Endodermal cell (in vitro differentiated cells): ENCODE results near the gene SNX7. TPM values are rescaled to one million over a fixed set of nuclear protein-coding genes. Genes with fewer than 3 reads are reported as not detected.

ENCODE experiments used
- DNase-seq: peaks from one replicate; pipeline ENCODE4 v3.0.0-alpha.2; 2017
- H3K27ac ChIP-seq: 2 replicates; pipeline ENCODE4 v1.5.1; 2013; ENCODE audit warnings: mild to moderate bottlenecking, low read depth, low read length, moderate library complexity
- H3K27me3 ChIP-seq: 2 replicates; pipeline ENCODE4 v1.6.1; 2013; ENCODE audit warnings: mild to moderate bottlenecking, low read length, moderate library complexity; ENCODE audit not compliant: insufficient read depth, control insufficient read depth, poor library complexity, severe bottlenecking
- H3K36me3 ChIP-seq: 2 replicates; pipeline ENCODE4 v1.7.0; 2013; ENCODE audit warnings: mild to moderate bottlenecking, low read length, moderate library complexity; ENCODE audit not compliant: control insufficient read depth, insufficient read depth
- H3K4me1 ChIP-seq: one replicate; pipeline ENCODE4 v1.7.0; 2013; ENCODE audit warnings: low read length; ENCODE audit not compliant: control insufficient read depth, insufficient read depth
- H3K4me3 ChIP-seq: 2 replicates; pipeline ENCODE4 v1.5.1; 2013; ENCODE audit warnings: mild to moderate bottlenecking, low read length, moderate library complexity
- H3K9ac ChIP-seq: 2 replicates; pipeline ENCODE4 v1.6.1; 2013; ENCODE audit warnings: mild to moderate bottlenecking, low read length, moderate library complexity; ENCODE audit not compliant: poor library complexity, severe bottlenecking; ENCODE audit errors: extremely low read depth
- H3K9me3 ChIP-seq: 2 replicates; pipeline ENCODE4 v1.6.1; 2013; ENCODE audit warnings: mild to moderate bottlenecking, low read length, moderate library complexity; ENCODE audit not compliant: control insufficient read depth
- H3K27ac Mint-ChIP-seq: 2 replicates; pipeline ENCODE4 v1.8.0; 2020; ENCODE audit warnings: mixed read lengths
- H3K27me3 Mint-ChIP-seq: 2 replicates; pipeline ENCODE4 v1.8.0; 2021; ENCODE audit warnings: mild to moderate bottlenecking, mixed read lengths; ENCODE audit not compliant: insufficient read depth
- H3K36me3 Mint-ChIP-seq: 2 replicates; pipeline ENCODE4 v1.8.0; 2020; ENCODE audit warnings: low read depth, mixed read lengths
- H3K4me1 Mint-ChIP-seq: 2 replicates; pipeline ENCODE4 v1.8.0; 2020; ENCODE audit warnings: mixed read lengths
- H3K4me3 Mint-ChIP-seq: 2 replicates; pipeline ENCODE4 v1.8.0; 2020; ENCODE audit warnings: mild to moderate bottlenecking, moderate library complexity, mixed read lengths
- H3K9me3 Mint-ChIP-seq: 2 replicates; pipeline ENCODE4 v1.8.0; 2020; ENCODE audit warnings: mild to moderate bottlenecking, mixed read lengths
- WGBS, 2 experiments: methylation state at CpG; one replicate each; pipeline versions ENCODE4 v1.1.5 to v1.1.7; 2013; ENCODE audit warnings: missing lambda C conversion rate in 2 of 2, mixed read lengths in 1 of 2; ENCODE audit not compliant: insufficient coverage in 1 of 2, insufficient read length in 1 of 2; 5-methylcytosine and 5-hydroxymethylcytosine counted together
- total RNA-seq, 2 donors: library from RNA; stranded (reverse); fragmentation: NEBNext Ultra II Directional in 1 of 2; extraction: Animal tissue kit (Norgen Biotek cat#: 25700) in 1 of 2; gene quantifications; 2 replicates in 1 of 2; 3 replicates in 1 of 2; pipeline ENCODE4 v1.2.1, GENCODE V29; 2021
- TF ChIP-seq, protein P1 (sequence below): fragments of 200-600 bp; sonication (generic); conservative IDR thresholded peaks from 2 replicates; pipeline ENCODE4 v1.5.0; 2021; ENCODE audit warnings: antibody characterized with exemption, mild to moderate bottlenecking

The SNX7 gene
- total RNA-seq, 2 donors from 2014 or later = 37.5 to 41.5 TPM

DNA sequence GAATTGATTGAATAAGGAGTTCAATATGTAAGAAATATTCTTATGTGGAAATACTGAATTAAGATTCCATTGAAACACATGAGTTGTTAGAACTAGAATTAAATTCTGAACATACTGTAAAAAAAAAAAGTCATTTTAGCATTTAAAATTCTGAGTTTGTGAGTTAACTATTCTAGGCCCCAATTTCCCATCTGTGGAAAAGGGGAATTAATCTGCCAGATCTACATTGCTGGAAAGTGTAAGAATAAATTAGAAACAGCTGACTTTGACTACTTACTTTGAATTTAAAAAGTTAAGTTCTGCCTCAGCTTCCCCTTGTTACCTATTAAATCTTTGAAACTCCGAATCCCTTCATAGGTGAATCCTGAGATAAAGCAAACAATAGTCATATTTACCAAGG, 103.0 kb downstream of the SNX7 start:
- Histone ChIP-seq H3K27me3 (no peaks in the 10 kb centered on the region), H3K9me3 (no peaks in the 10 kb centered on the region), H3K4me3 (no peak overlapping the region), H3K27ac (no peak overlapping the region), H3K36me3 (no peaks in the 10 kb centered on the region), H3K9ac (no peak overlapping the region), H3K4me1 (no peaks in the 10 kb centered on the region)
- Mint-ChIP-seq H3K27me3 (no peaks in the 10 kb centered on the region), H3K36me3 (no peaks in the 10 kb centered on the region), H3K4me1 (peaks cover 6% of the 10 kb centered on the region), H3K9me3 (no peaks in the 10 kb centered on the region), H3K27ac (no peak overlapping the region), H3K4me3 (no peak overlapping the region)
- WGBS, 2 experiments = 61% methylated on average over 1 of the region's 1 CpG; no CpG with 5 or more reads in 1 of the 2 experiments
- DNase-seq = no peak
- TF ChIP-seq, protein P1, sequence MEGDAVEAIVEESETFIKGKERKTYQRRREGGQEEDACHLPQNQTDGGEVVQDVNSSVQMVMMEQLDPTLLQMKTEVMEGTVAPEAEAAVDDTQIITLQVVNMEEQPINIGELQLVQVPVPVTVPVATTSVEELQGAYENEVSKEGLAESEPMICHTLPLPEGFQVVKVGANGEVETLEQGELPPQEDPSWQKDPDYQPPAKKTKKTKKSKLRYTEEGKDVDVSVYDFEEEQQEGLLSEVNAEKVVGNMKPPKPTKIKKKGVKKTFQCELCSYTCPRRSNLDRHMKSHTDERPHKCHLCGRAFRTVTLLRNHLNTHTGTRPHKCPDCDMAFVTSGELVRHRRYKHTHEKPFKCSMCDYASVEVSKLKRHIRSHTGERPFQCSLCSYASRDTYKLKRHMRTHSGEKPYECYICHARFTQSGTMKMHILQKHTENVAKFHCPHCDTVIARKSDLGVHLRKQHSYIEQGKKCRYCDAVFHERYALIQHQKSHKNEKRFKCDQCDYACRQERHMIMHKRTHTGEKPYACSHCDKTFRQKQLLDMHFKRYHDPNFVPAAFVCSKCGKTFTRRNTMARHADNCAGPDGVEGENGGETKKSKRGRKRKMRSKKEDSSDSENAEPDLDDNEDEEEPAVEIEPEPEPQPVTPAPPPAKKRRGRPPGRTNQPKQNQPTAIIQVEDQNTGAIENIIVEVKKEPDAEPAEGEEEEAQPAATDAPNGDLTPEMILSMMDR = no peak

DNA sequence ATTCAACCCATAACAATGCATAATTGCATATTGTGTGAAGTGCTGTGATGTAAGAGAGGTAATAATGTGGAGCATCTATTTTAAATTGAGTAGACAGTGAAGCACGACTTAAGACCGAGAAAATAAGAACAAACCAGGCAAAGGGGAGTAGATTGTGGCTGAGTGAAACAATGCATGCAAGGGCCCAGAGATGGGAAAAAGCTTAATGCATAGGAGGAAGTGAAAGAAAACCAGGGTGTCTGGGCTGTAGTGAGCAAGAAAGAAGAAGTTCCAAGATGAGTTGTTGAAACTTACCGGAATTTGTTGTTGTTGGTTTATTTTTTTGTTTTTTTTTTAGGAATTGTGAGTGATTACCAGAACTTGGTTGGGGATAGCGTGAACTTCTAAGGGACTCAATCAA, 104.7 kb downstream of the SNX7 start:
- Histone ChIP-seq H3K36me3 (no peaks in the 10 kb centered on the region), H3K9ac (no peak overlapping the region), H3K4me3 (no peak overlapping the region), H3K9me3 (no peaks in the 10 kb centered on the region), H3K4me1 (no peaks in the 10 kb centered on the region), H3K27ac (no peak overlapping the region), H3K27me3 (no peaks in the 10 kb centered on the region)
- H3K9me3 Mint-ChIP-seq = no peaks in the 10 kb centered on the region
- H3K27ac Mint-ChIP-seq = no peak overlapping the region
- no peaks in the 10 kb centered on the region for H3K4me1 Mint-ChIP-seq
- H3K27me3 Mint-ChIP-seq = no peaks in the 10 kb centered on the region
- DNase-seq = no peak
- H3K4me3 Mint-ChIP-seq = no peak overlapping the region
- WGBS, 2 experiments = 95 to 98% methylated on average over 4 of the region's 4 CpGs
- TF ChIP-seq, protein P1 = no peak
- H3K36me3 Mint-ChIP-seq = no peaks in the 10 kb centered on the region

DNA sequence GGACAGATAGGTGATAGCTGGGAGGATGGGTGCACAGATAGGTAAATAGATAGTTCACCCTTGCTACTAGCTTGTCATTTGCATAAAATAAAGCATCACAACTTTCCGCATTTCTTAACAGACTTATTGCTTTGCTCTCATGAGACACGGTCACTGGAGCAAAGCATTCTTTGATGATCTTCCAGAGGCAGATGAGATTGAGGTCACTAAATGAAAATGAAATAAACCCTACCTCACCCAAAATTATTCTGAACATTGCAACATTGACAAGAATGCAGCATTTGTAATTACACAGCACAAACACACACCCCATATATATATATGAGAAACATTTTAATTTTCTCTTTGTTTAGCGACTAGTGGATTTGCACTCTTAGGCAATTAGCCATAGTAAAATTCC, 107.6 kb downstream of the SNX7 start:
- Mint-ChIP-seq H3K9me3 (no peaks in the 10 kb centered on the region), H3K4me3 (no peak overlapping the region), H3K27me3 (no peaks in the 10 kb centered on the region), H3K4me1 (no peaks in the 10 kb centered on the region), H3K27ac (no peak overlapping the region), H3K36me3 (no peaks in the 10 kb centered on the region)
- Histone ChIP-seq H3K27ac (no peak overlapping the region), H3K4me3 (no peak overlapping the region), H3K27me3 (no peaks in the 10 kb centered on the region), H3K9ac (no peak overlapping the region), H3K9me3 (no peaks in the 10 kb centered on the region), H3K4me1 (no peaks in the 10 kb centered on the region), H3K36me3 (no peaks in the 10 kb centered on the region)
- DNase-seq = no peak
- TF ChIP-seq, protein P1 = no peak
- 51% methylated on average over 3 of the region's 3 CpGs; no CpG with 5 or more reads in 1 of the 2 experiments for WGBS, 2 experiments
